HG03558 (cell line): ENCODE measurements around the gene BIRC6.

Experiments
- ATAC-seq: cut with Tn5 transposase; IDR thresholded peaks from one replicate; pipeline ENCODE4 v1.9.1; 2021; ENCODE audit warnings: moderate number of reproducible peaks; ENCODE audit not compliant: unreplicated experiment; ENCODE audit errors: extremely low read depth

Gene BIRC6

DNA sequence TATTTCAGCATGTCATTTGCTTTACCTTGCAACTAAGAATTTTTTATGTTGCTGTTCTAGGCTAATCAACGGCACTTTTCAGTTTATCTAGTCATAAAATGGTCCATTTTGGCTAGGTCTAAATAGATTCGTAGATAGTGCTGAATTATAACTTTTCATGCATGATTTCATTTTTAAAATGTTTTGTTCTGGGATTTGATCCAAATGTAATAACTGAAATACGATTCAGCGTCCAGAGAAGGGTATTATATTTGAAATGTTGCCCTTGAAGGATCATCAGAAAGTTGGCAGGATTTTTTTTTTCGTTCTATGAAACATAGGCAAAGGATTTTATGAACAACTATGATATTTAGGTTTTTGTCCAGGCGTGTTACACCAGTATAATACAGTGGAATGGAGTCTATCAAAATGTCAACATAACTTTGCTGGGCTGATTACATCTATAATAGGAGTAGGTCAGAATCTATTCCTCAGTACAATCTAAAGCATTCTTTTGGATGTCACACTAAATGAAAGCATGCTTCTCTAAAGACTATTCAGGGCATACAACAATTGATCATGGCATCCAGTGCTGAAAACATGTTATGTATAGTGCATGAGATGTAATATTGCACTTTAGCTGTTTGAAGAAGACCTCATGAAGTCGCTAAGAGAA, 295.9 kb downstream of the BIRC6 start:
- no peak for ATAC-seq

DNA sequence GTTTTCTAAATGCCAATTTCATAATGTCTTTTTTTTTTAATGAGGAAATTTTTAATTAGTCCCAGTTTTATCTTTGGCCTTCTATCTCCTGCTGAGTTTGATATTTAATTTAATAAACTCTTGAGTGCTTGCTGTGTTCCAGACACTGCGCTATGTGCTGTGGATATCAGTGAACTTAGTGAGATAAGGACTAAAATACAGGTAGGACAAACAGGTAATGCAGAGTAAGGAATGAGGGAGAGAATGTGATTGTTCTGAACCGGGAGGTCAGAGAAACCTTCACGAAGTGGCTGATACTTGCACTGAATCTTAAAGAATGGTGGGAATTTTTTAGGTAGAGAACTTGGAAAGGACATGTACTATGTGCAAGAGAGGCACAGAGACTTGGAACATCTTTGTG, 299.2 kb downstream of the BIRC6 start:
- ATAC-seq, result no peak

DNA sequence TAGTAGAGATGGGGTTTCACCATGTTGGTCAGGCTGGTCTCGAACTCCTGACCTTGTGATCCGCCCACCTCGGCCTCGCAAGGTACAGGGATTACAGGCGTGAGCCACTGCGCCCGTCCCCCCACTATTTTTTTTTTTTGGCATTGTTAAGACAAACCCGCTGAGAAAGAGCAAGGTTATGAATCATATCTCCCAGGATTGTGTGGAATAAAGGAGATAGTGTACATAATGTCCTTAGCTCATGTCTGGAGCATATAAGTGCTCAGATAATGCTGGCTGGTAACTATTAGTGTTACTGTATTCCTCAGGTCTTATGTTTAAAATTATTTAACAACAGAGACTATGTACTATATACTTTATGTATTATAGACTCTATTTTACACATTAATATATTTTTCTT, 307.0 kb downstream of the BIRC6 start:
- no peak for ATAC-seq

DNA sequence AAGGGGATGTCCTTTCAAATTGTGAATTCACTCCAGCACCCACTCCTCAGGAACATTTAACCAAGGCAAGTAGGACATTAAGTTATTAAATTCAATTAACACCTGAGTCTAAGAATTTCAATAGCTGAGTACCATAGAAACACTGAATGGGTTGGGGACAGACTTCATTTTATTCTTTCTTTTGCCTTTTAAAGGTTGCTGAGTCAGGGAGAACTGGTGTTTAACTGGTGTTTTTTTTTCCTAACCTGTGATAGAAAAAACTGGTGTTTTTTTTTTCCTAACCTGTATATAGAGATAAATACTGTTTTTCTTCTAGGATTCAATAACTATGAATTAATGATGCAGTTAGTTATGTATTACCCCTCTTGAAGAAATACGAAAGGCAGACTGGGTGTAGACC, 309.9 kb downstream of the BIRC6 start:
- ATAC-seq, result no peak

DNA sequence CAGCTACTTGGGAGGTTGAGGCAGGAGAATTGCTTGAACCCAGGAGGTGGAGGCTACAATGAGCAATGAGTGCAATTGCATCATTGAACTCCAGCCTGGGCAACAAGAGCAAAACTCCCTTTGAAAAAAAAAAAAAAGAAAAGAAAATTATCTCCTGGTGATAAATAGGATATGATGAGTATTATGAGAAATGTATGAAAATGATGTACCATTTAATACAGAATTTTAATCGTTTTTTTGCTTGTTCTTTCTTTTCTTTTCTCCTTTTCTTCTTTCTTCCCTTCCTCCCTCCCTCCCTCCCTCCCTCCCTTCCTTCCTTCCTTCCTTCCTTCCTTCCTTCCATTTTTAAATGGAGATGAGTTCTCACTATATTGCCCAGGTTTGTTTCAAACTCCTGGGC, 311.4 kb downstream of the BIRC6 start:
- no peak for ATAC-seq
